HG02970 (cell line): ENCODE data around the gene PLD1.
"Not testable (repeated sequence)": the region's sequence is repeated elsewhere in the genome, so short reads cannot be mapped to it uniquely, and the experiment has no call there.

ENCODE experiments used
- ATAC-seq: cut with Tn5 transposase; IDR thresholded peaks from one replicate; pipeline ENCODE4 v1.9.1; 2021; ENCODE audit warnings: mild to moderate bottlenecking, moderate library complexity, moderate number of reproducible peaks; ENCODE audit not compliant: unreplicated experiment, low FRiP score

Gene PLD1

DNA sequence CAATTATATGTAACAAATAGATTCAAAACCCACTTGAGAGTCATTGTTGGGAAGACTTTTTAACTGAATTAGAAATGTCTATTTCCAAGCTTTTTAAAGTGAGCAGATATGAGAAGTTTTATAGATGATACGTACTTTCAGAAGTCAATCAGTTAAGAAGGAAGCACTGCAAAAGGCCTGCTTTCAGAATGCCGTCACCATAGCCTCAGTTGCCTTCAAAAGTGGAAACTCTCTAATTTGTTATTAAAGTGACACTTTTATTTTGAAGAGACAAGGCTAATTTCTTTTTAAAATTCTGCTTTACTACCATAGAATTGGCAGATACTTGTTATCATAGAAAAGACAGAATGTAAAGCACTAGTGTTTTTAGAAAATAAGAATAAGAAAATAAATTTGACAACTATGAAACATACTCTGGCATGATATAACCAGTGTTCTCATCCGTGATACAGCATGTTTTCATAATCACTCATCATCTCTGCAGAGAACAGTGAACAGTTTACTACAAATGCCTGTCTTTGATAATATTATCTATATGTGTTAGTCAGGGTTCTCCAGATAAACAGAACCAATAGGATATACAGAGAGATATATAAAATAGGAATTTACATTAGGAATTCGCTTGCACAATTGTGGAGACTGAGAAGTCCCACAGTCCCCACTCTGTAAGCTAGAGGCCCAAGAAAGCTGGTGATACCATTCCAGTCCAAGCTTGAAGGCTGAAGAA, 7.0 kb upstream of the PLD1 start:
- no peak for ATAC-seq

DNA sequence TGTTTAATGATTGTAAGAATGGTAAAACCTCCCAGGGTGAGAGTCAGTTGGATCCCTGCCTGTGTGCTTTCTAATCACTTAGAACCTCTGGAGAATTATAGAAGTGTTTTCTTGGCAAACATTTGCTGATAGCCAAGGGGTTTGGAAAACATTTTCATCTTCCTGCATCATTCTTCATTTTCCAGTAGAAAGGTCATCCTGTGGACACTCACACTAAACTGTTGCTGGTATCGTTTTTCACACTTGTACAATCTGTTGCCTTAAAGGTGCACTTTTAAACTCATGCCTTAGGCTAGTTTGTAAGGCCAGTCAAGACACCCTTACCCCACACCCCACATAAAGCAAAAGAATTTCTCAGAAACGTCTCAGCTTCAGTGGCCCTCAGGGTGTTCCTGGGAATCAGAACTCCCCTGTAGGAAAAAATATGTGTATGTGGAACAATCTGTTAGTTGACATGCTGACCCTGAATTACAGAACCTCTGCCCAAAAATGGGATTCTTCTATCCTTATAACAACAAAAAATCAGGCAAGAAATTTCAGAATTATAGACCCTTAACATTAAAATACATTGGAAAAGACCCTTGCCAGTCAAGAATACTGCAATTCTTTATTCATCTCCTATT, 5.8 kb upstream of the PLD1 start:
- ATAC-seq: no peak

GRCh38 chr3:171814662-171815061, 4.4 kb upstream of the PLD1 start:
- not testable (repeated sequence) for ATAC-seq

- no peak for ATAC-seq
Measured at GRCh38 chr3:171813897-171814460, 3.7 kb upstream of the PLD1 start.

- ATAC-seq: no peak
Measured at GRCh38 chr3:171813278-171813896, 3.1 kb upstream of the PLD1 start.

GRCh38 chr3:171812811-171813210, 2.5 kb upstream of the PLD1 start:
- no peak for ATAC-seq

- ATAC-seq: no peak
Measured at GRCh38 chr3:171811913-171812335, 1.6 kb upstream of the PLD1 start.

DNA sequence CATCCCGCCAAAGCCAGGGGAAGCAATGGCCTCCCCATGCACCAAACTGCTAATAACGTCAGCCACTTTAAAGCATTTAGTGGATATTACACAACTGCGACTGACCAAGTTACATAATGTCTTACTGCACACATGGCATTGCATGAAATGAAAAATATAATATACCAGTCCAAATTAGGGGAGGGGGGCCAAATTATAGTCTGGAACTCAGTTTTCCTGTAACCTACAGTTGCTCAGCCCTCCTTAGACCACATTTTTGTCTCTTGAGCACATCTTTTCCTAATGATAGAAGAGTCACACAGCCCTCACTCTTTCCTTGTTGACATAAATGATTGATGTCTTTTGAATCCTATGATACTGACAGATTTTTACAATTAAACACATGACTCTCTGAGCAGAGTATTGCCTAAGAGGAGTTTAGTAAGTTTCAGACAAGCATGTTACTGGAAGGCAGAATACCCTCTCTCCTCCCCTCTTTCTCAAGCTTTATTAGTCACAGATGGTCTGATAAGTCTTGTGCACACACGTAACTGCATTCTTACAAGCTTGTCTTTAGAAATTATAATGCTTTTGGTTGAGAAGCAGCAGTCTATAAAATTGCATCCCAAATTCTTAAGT, 1.1 kb upstream of the PLD1 start:
- ATAC-seq: no peak

DNA sequence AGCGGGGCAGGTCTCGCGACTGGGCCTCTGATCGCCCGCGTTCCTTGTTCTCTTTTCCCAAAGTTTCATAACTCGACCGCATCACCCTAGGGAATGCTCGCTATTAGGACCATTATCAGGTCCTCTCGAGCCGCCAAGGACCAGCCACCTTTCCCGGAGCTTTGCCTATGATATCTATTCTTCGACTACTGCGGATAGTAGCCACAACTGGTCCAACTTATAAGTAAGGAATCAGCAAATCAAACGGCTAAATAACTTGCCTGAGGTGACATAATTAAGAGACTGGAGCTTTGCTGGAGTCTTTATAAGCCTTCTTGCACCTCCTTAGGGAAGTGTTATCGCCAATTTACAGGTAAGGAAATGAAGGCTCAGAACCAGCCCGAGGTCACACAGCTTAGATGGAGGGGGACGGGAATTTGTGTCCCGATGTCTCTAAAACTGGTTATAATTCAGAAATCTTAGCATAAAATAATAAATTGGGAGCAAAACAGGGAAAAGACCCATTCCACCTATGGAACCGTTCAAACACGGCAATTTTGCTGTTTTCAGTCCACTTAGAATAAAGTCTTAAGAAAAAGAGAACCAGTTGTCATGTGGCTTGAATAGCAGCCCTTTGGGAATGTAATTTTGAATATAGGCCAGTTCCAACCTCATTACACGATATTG, 479 bp upstream of the PLD1 start:
- ATAC-seq: no peak

DNA sequence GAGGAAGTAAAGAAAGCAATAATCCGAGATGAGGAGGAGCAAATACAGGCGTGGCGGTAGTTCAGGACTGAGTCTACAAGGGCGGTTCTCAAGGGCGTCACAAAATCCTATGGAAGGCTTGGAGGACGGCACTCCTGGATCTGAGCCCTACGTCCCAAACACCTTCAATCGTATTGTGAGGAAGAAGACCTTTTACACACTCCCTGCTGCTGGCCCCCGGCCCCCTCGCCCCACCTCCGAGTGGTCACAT, 747 bp downstream of the PLD1 start:
- peak; percentile 6 for ATAC-seq

- ATAC-seq: no peak
Measured at GRCh38 chr3:171807806-171808205, 2.5 kb downstream of the PLD1 start.

DNA sequence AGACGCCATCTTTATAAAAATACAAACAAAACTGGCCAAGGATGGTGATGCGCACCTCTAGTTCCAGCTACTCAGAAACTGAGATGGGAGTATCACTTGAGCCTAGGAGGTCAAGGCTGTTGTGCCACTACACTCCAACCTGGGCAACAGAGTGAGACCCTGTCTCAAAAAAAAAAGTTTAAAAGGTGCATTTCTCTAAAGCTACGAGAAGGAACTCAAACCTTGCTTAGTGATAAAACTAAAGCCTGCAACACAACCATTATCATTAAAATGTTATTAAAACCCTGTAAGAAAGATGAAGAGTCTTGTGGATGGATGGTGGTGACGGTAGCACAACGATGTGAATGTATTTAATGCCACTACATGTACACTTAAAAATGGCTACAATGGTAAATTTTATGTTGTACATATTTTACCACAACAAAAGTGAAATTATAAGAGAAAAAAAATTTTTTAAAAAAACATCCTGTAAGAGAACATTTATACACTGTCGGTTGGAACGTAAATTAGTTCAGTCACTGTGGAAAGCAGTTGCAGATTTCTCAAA, 3.1 kb downstream of the PLD1 start:
- ATAC-seq: no peak

GRCh38 chr3:171806200-171807128, 3.8 kb downstream of the PLD1 start:
- no peak for ATAC-seq

GRCh38 chr3:171805687-171806086, 4.6 kb downstream of the PLD1 start:
- no peak for ATAC-seq

- no peak for ATAC-seq
Measured at GRCh38 chr3:171804618-171805389, 5.5 kb downstream of the PLD1 start.

DNA sequence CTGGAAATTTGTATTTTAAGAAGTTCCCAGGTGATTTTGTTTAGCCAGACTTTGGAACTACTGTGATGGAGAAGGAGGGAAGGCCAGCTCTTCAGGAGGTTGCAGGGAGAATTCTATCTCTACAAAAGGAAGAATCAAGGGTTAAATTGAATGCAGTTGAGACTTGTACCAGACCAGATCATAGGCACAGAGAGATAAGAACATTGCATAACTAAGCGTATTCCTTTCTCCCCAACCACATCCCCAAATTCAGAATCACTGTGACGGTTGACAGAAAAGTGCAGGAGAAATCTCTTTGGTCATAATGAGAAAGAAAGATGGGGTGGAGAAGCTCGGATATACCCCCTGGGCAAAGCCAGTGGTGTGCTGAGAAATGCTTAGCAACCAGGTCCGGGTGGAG, 7.2 kb downstream of the PLD1 start:
- no peak for ATAC-seq

DNA sequence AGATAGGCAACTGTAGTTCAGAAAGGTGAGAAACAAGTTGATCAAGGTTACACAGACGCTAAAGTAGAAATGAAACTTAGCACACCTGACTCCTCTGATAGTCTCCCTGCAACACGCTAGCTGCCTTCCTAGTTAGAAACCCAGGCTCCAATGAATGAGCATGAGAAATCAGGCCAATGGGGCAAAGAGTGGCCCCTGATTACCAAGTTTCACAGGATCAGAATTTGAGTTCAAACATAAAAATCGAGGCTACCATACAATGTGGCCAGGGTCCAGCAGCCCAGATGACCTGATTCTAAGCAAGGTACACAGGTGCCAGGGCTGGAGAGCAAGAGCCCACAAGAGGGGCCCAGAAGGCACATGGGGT, 7.7 kb downstream of the PLD1 start:
- ATAC-seq: no peak

DNA sequence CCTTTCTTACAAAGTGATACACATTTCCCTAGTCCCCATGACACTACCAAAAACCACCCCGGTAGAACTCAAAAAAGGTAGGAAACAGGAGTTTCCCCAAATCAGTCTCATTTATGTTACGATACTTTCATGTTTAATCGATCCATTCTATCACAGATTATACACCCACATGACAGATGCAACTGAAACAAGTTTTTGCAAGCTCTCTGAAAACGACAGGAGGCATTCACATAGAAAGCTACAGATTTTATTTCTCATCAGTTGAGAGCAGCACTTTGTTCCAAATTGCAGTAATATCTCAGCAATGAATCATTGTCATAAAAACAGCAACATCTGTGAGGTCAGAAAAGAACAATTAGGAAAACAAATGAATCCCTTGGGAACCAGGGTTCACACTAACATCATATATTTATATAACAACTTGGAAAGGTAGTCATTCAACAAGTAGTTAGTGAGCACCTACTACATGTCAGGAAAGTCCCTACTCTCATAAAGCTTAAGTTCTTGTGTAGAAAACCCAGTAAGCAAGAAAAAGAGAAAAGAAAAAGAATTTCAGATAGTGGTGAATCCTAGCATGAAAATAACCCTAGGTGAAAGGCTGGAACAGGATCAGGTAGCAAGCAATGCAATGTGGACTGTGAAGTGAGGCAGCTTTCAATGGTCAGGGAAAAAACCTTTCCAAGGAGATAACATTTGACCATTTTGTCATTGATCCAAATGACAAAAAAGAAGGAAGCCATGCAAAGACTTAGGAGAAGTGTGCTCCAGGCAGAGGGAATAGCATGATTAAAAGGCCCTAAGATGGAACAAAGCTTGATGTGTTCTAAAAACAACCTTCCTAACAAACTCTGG, 8.3 kb downstream of the PLD1 start:
- no peak for ATAC-seq
